OCI-LY7 (cell line): Measurements from ENCODE around the gene PTPRE. TPM values are rescaled to one million over a fixed set of nuclear protein-coding genes. Genes with fewer than 3 reads are reported as not detected.

ENCODE experiments used
- BruUV-seq: library from RNA; stranded (reverse); fragments of 400-500 nt; replicated peaks from 2 replicates; lab custom pipeline; 2021; lab: Mats Ljungman, UMichigan
- CTCF ChIA-PET: fragments of 300-600 bp; sonication (Branson Sonifier 250); formaldehyde crosslinking; loops from one replicate; lab custom pipeline; 2022; ENCODE audit warnings: antibody characterized with exemption; ENCODE audit not compliant: unreplicated experiment; lab: Charles Lee
- POLR2A ChIA-PET: fragments of 300-600 bp; sonication (Branson Sonifier 250); formaldehyde crosslinking; loops from one replicate; lab custom pipeline; 2022; ENCODE audit warnings: antibody characterized with exemption; lab: Charles Lee
- DNase-seq: peaks from one replicate; pipeline ENCODE4 v3.0.0-alpha.2; 2015; ENCODE audit warnings: low spot score
- H2AFZ ChIP-seq: fragments of 200-600 bp; sonication (generic), shearing (Covaris generic); 2 replicates; pipeline ENCODE4 v1.6.1; 2014; ENCODE audit warnings: mild to moderate bottlenecking, antibody characterized with exemption, low read length, moderate library complexity
- H3K27ac ChIP-seq: fragments of 200-600 bp; sonication (generic); 2 replicates; pipeline ENCODE4 v1.5.1; 2014; ENCODE audit warnings: mixed run types, low read depth, mild to moderate bottlenecking, moderate library complexity, low read length, inconsistent platforms; ENCODE audit not compliant: poor library complexity, severe bottlenecking
- H3K36me3 ChIP-seq: fragments of 200-600 bp; sonication (generic); 2 replicates; pipeline ENCODE4 v1.6.1; 2014; ENCODE audit warnings: mild to moderate bottlenecking, antibody characterized with exemption, low read length, moderate library complexity, mixed read lengths; ENCODE audit not compliant: insufficient read depth
- H3K4me1 ChIP-seq: fragments of 200-600 bp; sonication (generic); 2 replicates; pipeline ENCODE4 v1.5.1; 2014; ENCODE audit warnings: mild to moderate bottlenecking, low read length; ENCODE audit not compliant: insufficient read depth, poor library complexity, severe bottlenecking
- H3K4me2 ChIP-seq: fragments of 200-600 bp; sonication (generic); 2 replicates; pipeline ENCODE4 v1.6.1; 2014; ENCODE audit warnings: mild to moderate bottlenecking, low read length
- H3K4me3 ChIP-seq: fragments of 200-600 bp; sonication (generic); 2 replicates; pipeline ENCODE4 v1.5.1; 2014; ENCODE audit warnings: mild to moderate bottlenecking, low read depth, low read length; ENCODE audit not compliant: poor library complexity, severe bottlenecking
- H3K79me2 ChIP-seq: fragments of 200-600 bp; sonication (generic); 2 replicates; pipeline ENCODE4 v1.6.1; 2016; ENCODE audit warnings: low read depth, mild to moderate bottlenecking, low read length, moderate library complexity, mixed read lengths; ENCODE audit not compliant: insufficient read depth
- H3K9me2 ChIP-seq: fragments of 200-600 bp; sonication (generic); 2 replicates; pipeline ENCODE4 v1.6.1; 2016; ENCODE audit warnings: mild to moderate bottlenecking, low read length, mixed read lengths; ENCODE audit not compliant: insufficient read depth
- H3K9me3 ChIP-seq: fragments of 200-600 bp; sonication (generic); 2 replicates; pipeline ENCODE4 v1.6.1; 2014; ENCODE audit warnings: mild to moderate bottlenecking, mixed run types, low read length, mixed read lengths
- H4K20me1 ChIP-seq: fragments of 200-600 bp; sonication (generic); 2 replicates; pipeline ENCODE4 v1.6.1; 2014; ENCODE audit warnings: mild to moderate bottlenecking, antibody characterized with exemption, low read length, moderate library complexity, mixed read lengths; ENCODE audit not compliant: insufficient read depth
- EZH2phosphoT487 ChIP-seq: fragments of 200-600 bp; sonication (generic); IDR thresholded peaks from 2 replicates; pipeline ENCODE4 v1.6.1; 2018; ENCODE audit warnings: low read depth, borderline replicate concordance, mild to moderate bottlenecking, mixed run types, antibody characterized with exemption, low read length, moderate library complexity, mixed read lengths
- intact Hi-C: fragments of 100-400 bp; cut with micrococcal nuclease; formaldehyde crosslinking; loops from one replicate; pipeline ENCODE4 v1.10.0; 2022; ENCODE audit not compliant: unreplicated experiment
- total RNA-seq, 2 experiments: library from RNA; depleted of rRNA in 1 of 2; stranded (reverse); fragments of >200 nt in 1 of 2; shearing (Covaris generic) in 1 of 2; gene quantifications; 2 replicates each; pipeline ENCODE4 v1.2.3, GENCODE V29; 2014 to 2022
- TF ChIP-seq, protein P1 (sequence below): fragments of 200-600 bp; sonication (generic); conservative IDR thresholded peaks from 2 replicates; pipeline ENCODE4 v1.5.1; 2014; ENCODE audit warnings: mild to moderate bottlenecking, antibody characterized with exemption, low read length, moderate library complexity, mixed read lengths

The PTPRE gene
- total RNA-seq, 2 experiments from 2014 or later, result 6.8 to 8.3 TPM

DNA sequence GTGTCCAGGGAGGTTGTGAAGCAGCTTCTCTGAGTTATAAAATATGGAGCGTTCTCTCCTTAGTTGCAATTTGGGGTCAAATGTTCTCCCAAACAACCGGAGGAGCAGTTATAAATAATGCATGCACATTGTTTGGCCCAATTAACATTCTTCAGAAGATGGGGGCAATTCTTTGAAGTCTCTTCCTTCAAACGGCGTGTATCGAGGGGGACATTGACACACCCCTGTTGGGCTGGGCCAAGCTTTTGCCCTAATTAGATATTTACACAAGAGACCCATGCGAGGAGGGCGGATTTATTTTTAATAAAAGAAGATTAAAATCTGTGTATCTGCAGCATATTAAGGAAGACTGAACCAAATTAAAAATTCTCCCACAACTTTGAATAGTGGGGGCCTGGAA lies 107.3 kb downstream of the PTPRE start:
- H3K4me3 ChIP-seq, result no peak overlapping the region
- no peaks in the 10 kb centered on the region for H3K9me2 ChIP-seq
- no peak overlapping the region for H2AFZ ChIP-seq
- no peaks in the 10 kb centered on the region for H3K36me3 ChIP-seq
- no peaks in the 10 kb centered on the region for H3K79me2 ChIP-seq
- H3K4me1 ChIP-seq, result peaks cover 12% of the 10 kb centered on the region
- H3K9me3 ChIP-seq, result no peaks in the 10 kb centered on the region
- H4K20me1 ChIP-seq, result no peaks in the 10 kb centered on the region
- H3K27ac ChIP-seq, result no peak overlapping the region
- ChIA-PET POLR2A (interaction anchor here (1.1 kb wide), 1 partner anchor 14 kb away, joined by 4 read pairs; no protein-coding TSS in a partner anchor), CTCF (no interaction called here)
- TF ChIP-seq, protein P1, sequence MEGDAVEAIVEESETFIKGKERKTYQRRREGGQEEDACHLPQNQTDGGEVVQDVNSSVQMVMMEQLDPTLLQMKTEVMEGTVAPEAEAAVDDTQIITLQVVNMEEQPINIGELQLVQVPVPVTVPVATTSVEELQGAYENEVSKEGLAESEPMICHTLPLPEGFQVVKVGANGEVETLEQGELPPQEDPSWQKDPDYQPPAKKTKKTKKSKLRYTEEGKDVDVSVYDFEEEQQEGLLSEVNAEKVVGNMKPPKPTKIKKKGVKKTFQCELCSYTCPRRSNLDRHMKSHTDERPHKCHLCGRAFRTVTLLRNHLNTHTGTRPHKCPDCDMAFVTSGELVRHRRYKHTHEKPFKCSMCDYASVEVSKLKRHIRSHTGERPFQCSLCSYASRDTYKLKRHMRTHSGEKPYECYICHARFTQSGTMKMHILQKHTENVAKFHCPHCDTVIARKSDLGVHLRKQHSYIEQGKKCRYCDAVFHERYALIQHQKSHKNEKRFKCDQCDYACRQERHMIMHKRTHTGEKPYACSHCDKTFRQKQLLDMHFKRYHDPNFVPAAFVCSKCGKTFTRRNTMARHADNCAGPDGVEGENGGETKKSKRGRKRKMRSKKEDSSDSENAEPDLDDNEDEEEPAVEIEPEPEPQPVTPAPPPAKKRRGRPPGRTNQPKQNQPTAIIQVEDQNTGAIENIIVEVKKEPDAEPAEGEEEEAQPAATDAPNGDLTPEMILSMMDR, result no peak
- intact Hi-C loops, result no loop called here
- no peak overlapping the region for H3K4me2 ChIP-seq
- BruUV-seq, result no TSS peak
- no peak for DNase-seq

DNA sequence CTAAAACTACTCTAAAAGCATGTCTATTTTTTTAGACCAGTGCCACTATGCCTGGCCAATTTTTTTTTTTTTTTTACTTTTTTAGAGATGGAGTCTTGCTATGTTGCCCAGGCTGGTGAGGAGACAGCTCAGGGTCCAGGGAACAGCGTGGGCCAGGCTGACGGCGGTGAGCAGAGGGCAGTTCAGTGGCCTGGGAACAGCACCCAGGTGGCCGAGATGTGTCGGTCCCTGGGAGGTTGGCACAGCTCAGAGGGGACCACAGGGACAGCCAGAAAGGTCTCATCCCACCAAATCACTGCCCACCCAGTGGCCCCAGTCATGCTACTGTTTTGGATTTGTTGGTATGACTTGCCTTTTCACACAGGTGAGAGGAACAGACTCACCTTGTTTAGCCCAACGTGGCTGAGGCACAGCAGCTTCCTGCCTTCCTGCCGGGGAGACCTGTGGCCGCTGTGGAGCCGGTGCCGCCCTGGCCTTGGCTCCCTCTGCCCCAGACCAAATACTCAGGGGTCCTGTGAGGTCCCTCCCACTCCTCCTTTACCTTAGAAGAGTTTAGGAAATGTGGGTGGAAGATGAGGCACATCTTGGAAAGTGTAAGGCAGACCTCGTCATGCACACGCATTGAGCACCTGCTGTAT lies 109.6 kb downstream of the PTPRE start:
- intact Hi-C loops, result no loop called here
- BruUV-seq, result no TSS peak
- H3K79me2 ChIP-seq, result no peaks in the 10 kb centered on the region
- no peak for DNase-seq
- H3K9me2 ChIP-seq, result no peaks in the 10 kb centered on the region
- no peaks in the 10 kb centered on the region for H3K36me3 ChIP-seq
- H3K9me3 ChIP-seq, result no peaks in the 10 kb centered on the region
- no peak overlapping the region for H3K4me3 ChIP-seq
- CTCF ChIA-PET, result no interaction called here
- TF ChIP-seq EZH2phosphoT487, result no peak
- TF ChIP-seq, protein P1, result no peak
- POLR2A ChIA-PET, result no interaction called here
- no peak overlapping the region for H2AFZ ChIP-seq
- H4K20me1 ChIP-seq, result no peaks in the 10 kb centered on the region
- H3K27ac ChIP-seq, result no peak overlapping the region
- H3K4me2 ChIP-seq, result no peak overlapping the region
- H3K4me1 ChIP-seq, result peaks cover 2% of the 10 kb centered on the region

DNA sequence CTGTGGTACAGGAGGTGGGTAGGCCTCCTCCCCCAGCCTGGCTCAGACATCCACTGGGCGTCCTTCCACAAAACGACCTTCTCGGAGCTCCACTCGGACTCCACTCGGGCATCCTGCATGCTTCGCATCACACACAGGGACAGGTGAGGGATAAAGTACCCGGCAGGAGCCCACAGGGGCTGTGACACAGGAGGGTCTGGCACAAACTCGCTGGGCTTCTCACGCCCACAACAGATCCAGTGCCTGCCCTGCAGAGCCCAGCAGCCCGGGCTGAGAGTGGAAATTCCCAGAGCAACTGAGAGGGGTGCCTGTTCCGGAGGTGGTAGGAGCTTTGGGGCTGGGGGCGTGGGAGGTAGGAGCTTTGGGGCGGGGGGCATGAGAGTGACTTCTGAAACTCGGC lies 110.9 kb downstream of the PTPRE start:
- no peak for TF ChIP-seq EZH2phosphoT487
- TF ChIP-seq, protein P1, result no peak
- no peaks in the 10 kb centered on the region for H4K20me1 ChIP-seq

More for the DNA sequence above, 110.9 kb downstream of the PTPRE start:
- Histone ChIP-seq H3K9me3 (no peaks in the 10 kb centered on the region), H3K36me3 (no peaks in the 10 kb centered on the region), H3K9me2 (no peaks in the 10 kb centered on the region), H3K4me2 (no peak overlapping the region), H2AFZ (no peak overlapping the region), H3K79me2 (no peaks in the 10 kb centered on the region), H3K27ac (no peak overlapping the region), H3K4me3 (no peak overlapping the region), H3K4me1 (no peaks in the 10 kb centered on the region)
- ChIA-PET CTCF (no interaction called here), POLR2A (interaction anchor here (0.6 kb wide), 1 partner anchor 99 kb away, joined by 4 read pairs; no protein-coding TSS in a partner anchor)
- intact Hi-C loops, result no loop called here
- no peak for DNase-seq
- no TSS peak for BruUV-seq
